Activated CD8-positive, alpha-beta memory T cell treated with anti-CD3 and anti-CD28 coated beads, Interleukin-2, amount 50 U/mL, for 1 hour (primary cell): ENCODE results near the gene KMT2A.
"Not testable (repeated sequence)": the region's sequence is repeated elsewhere in the genome, so short reads cannot be mapped to it uniquely, and the experiment has no call there.

Experiments used
- DNase-seq: peaks from one replicate; pipeline ENCODE4 v3.0.0-alpha.2; 2020; ENCODE audit errors: extremely low read depth

KMT2A gene

GRCh38 chr11:118435893-118436624 lies at the start of gene KMT2A:
Gene KMT2A, plus strand, starts transcription at chr11:118436492. Its CDS starts 21 bp downstream, at chr11:118436513.
- DNase-seq: peak; percentile 82

DNA sequence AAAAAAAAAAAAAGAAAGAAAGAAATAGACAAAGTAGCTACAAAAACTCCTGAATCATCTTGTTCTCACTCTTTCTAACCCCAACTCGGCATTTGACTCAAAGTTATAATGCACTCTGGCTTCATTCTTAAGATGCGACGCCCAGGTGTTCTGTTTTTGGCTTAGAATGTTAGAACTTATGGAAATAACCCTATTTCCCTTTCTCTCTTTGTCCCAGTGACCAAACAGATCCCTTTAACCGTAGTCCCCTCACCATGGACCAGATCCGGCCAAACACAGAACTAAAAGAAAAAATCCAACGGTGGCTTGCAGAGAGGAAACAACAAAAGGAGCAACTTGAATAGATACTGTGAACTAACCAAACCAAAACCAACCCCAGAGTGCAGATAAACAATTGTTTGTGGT lies 40.2 kb upstream of the KMT2A start:
- no peak for DNase-seq

DNA sequence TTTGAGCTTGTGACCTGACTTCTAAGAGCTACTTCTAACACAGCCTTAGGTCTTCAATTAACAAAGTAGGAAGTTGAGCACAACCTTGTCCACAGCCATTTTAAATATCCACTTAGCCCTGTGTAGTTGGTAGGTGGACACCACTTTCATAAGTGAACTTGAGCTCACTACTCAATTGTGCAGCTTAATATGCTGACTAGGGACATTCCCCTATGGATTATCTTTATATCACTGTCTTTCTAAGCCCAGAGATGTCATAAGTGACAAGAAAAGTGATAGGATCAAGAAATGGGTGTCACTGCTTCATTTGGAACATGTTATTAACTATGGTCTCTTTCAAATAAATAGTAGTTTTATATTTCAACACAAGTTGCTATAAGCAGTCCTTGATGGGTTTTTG lies 38.8 kb upstream of the KMT2A start:
- DNase-seq: no peak

DNA sequence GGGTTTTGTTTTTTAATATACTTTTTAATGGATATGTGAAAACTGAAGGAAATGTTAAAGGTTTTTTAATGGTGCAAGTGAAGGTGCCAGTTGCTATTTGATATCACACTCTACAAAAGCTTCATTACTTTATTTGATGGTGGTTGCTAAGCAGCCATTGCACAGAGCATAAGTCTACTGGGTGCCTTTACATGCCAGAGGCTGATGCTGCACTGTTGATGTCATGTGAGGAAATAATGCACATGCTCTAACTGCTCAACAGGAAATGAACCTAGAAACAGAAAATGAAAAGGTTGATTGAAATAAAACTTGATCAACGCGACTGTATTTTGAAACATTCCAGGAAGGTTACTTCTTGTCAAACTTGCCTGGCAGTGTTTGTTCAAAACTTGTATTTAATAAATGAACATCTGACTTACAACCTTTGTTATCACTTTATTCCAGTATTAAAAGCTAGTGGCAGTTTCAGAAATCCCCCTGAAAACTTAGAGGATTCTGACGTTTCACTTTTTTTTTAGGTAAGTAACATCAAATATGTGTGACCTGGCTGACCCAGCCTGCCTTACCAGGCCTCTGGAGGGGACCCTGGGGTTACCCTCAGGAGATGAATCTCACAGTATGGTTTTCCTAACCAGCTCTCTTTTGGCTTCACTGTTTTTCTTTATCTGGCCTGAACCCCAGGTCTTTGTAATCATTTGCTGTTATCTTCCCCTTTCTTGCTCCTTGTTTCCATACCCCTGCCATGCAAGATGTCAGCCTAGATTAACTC lies 37.3 kb upstream of the KMT2A start:
- peak; percentile 45 for DNase-seq

- peak; percentile 88 for DNase-seq
Measured at GRCh38 chr11:118401151-118401879, 35.0 kb upstream of the KMT2A start, which contains the start of gene ATP5MG. Gene ATP5MG, plus strand, starts transcription at chr11:118401606. Its CDS starts 60 bp downstream, at chr11:118401666.

- no peak for DNase-seq
Measured at GRCh38 chr11:118401880-118402590, 34.3 kb upstream of the KMT2A start.

DNA sequence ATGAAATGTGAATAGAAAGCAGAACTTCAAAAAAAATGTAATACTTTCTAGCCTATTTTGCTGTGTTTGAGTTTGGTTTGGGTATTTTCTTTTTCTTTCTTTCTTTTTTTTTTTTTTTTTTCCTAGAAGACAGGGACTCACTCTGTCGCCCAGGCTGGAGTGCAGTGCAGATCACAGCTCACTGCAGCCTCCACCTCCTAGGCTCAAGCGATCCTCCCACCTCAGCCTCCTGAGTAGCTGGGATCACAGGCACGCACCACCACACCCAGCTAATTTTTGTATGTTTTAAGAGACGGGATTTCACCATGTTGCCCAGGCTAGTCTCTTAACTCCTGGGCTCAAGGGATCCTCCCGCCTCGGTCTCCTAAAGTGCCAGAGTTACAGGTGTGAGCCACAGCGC lies 33.7 kb upstream of the KMT2A start:
- DNase-seq: not testable (repeated sequence)

DNA sequence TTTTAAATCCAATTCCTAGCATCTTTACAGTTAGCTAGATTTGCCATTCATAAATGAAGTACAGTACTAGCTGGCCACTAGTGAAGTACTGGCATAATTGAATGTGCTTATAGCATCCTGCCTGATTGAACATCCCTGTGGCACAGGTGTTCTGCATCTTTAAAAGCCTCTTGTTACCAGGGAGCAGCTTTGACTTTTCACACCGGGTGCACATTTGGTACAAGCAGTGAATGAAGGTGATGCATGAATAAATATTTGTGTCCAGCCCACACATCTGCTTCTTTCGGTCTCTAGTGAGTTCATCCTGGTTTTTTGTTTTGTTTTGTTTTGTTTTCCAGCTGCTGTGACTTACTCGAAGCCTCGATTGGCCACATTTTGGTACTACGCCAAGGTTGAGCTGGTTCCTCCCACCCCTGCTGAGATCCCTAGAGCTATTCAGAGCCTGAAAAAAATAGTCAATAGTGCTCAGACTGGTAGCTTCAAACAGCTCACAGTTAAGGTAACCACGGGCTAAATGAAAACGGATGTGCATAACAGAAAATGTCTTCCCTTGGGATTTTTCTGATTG lies 29.6 kb upstream of the KMT2A start:
- DNase-seq: no peak

DNA sequence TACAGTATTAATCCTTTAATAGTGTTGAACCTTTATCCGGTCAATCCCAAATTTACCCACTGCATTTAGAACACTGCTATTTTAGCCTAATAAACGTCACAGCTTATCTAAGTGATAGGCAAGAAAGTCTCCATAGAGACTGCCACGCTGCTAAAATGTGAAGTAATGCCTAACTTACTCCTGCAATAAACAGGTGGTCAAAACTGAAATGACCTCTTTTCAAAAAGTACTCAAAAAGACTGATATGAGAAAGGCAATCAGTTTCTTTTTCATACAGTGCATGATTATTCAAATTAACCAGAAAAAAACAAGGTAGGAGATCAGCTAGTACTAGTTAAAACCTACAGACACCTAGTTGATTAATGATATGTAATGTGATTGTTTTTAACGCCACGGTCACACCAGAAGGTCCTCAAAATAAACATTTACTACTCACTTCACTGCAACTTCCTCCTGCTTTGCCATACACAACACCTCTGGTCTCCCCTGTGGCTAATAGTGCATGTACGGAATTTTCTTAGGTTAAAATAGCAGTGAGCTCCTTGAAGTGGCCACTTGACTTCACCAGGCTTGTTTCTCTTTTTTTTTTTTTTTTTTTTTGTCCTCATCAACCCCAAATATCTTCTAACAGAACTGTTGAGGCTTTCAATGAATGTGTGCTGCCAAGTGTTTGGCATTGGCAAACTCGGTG lies 26.1 kb upstream of the KMT2A start:
- no peak for DNase-seq

- DNase-seq: no peak
Measured at GRCh38 chr11:118411530-118411929, 24.8 kb upstream of the KMT2A start.

- DNase-seq: no peak
Measured at GRCh38 chr11:118412921-118413320, 23.4 kb upstream of the KMT2A start.

DNA sequence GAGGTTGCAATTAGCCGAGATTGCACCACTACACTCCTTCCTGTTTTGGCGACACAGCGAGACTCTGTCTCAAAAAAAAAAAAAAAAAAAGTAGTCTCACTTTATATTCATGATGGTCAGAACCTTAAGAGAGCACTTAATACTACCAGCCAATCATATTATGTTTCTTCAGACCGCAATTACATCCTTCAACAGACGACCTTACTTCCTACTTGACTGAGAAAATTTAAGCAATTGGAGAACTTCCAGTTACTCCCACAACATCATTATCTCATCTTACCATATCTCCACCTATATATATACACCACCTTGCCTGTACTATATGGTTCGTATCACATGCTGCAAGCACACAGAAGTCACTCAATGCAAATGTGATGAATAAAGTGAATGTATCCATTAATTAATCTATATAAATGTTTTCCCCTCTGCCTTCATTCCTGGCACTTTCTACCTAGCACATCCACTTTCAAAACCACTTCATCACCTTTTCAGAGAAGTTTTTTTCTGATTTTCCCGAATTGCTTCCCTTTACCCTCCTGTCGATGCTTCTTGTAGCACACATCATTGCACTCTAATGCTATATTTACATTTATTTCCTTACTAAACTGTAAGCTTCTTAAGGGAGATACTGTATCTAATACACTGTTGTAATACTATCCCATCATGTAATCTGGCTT lies 21.1 kb upstream of the KMT2A start:
- DNase-seq: no peak

DNA sequence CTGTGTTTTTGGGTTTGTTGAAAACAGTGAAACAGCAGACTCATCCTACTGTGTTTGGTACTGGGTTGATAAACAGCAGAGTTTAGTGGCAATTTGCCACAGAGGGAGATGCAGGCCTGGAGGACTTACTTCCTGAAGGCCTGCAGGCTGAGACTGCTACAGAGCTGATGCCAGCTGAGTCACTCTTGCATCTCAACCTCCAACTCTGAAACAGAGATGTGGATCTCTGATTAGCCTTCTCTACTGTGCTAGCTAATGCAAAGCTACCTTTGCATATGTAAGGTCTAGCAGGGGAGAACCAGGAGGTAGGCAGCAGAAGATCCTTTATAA lies 20.6 kb upstream of the KMT2A start:
- DNase-seq: no peak

- not testable (repeated sequence) for DNase-seq
Measured at GRCh38 chr11:118416900-118417299, 19.4 kb upstream of the KMT2A start.

- no peak for DNase-seq
Measured at GRCh38 chr11:118417801-118418200, 18.5 kb upstream of the KMT2A start.

GRCh38 chr11:118418766-118419165 lies 17.5 kb upstream of the KMT2A start:
- no peak for DNase-seq

DNA sequence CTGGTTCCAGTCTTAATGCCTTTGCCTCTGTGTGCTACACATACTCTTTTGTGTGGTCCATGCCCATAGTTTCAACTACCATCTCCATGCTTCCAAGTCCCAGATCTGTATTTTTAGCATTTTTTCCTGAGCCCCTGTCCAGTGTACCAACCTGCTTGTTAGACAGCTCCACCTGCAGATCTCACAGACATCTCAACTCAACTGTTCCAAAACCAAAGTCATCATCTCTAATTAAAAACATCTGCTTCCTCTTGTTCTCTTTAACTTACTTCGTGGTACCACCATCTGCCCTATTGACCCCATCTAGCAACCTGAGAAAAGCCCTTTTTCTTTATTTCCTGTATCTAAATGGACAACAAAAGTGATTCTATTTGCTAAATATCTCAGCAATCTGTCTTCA lies 8.6 kb upstream of the KMT2A start:
- no peak for DNase-seq

DNA sequence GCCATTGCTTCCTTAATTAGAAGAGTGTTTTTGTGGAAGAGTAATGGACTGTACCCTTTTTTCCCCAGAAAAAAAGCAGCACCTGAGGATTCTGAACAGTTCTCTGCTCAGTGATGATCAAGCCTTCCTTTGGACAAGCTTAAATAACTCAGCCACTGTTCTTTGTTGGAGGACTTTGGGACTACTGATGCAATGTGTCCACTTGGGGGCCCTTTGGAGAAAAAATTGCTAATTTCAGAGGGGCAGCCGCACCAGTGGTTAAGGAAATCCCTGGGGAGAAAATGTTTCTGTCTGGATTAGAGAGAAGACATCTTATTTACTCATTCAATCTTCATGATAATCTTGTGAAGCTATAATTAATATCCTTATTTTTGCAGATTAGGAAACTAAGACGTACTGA lies 5.3 kb upstream of the KMT2A start:
- no peak for DNase-seq

DNA sequence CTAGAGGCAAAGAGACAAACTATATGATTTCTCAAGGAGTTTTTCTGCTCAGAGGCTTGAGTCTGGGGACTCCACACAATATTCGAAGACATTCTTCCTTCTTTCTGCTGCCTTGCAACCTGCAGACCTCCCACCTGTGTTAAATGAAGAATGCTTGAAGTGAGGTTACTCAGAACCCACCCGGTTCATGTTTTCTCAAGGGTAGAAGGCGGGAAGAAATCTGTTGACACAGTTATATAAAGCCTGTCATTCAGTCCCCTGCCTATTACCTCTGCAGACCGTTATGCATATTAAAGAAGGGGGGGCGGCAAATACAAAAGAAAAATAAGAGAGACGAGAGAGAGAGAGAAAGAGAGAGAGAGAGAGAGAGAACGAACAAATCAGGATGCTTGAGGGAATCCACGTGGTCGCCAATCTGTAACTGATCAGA lies 2.2 kb upstream of the KMT2A start:
- no peak for DNase-seq

DNA sequence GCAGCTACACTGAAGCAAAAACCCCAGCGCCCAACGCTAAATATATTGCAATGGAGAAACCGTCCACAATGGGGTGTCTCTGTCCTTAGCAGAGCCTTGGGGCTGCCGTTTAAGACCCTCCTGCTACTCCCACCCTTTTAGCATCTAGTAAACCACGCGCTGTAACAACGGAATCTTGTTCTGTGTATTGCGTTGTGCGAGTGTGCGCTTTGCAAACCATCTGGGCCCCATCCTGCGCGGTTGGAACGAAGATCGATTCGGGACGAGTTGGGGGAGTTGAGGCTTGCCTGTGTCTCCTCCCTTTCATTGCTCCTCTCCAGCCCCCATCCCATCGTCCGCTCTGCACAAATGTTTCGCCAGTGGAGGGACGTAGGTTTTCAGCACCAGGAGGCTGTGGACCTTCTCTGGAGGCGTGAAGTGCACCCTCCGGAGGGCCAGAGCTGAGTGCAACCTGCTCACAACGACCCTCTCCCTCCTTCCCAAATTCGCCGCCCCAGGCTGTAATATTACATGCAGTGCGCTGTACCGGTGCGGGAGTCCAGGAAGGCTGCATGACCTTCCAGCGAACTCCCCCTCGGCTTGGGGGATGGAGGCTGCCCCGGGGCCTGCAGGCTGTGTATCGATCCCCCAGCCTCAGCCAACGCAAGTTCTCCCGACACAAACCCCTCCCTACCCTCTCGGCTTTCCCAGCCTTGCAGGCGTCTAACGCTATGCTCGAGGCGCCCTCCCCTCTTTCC lies 1.6 kb upstream of the KMT2A start:
- DNase-seq: no peak
